ENCODE measurements around the gene PRC1. TPM values are rescaled to one million over a fixed set of nuclear protein-coding genes. Genes with fewer than 3 reads are reported as not detected.

The PRC1 gene
- total RNA-seq, 1 experiment from 2014 or later: 75.7 TPM

GRCh38 chr15:90989040-90989768 is 5.1 kb downstream of the PRC1 start:
- Mint-ChIP-seq H3K4me3 (no peak overlapping the region), H3K27ac (0 out of 7 replicates have a peak overlapping the region, but pooled peaks of 1 of the 3 experiments have one; percentile 27), H3K4me1 (peaks cover 26 to 31% of the 10 kb centered on the region in 2 experiments), H3K27me3 (ENCODE audit: low read depth) (peaks cover under 1% of the 10 kb centered on the region; the same call in 1 of the 2 replicates), H3K36me3 (ENCODE audit: insufficient read depth in 1 of 3, low read depth in 3 of 3) (peaks cover 4 to 13% (median 7%) of the 10 kb centered on the region in 3 experiments), H3K9me3 (peaks cover 0 to under 1% of the 10 kb centered on the region in 2 experiments; a peak in 2 of 5 replicates)
- H3K9me3 ChIP-seq (ENCODE audit: control insufficient read depth, low read depth, low read length): no peaks in the 10 kb centered on the region
- no peak overlapping the region for H4K8ac ChIP-seq (replicated peaks; ENCODE audit: insufficient read length, low read depth, low read length)
- H3K9ac ChIP-seq (ENCODE audit: extremely low read depth, insufficient read length, low read length): no peak overlapping the region
- H2BK120ac ChIP-seq (ENCODE audit: low read depth, low read length, poor library complexity, severe bottlenecking): no peak overlapping the region
- H3K23me2 ChIP-seq (ENCODE audit: insufficient read length, low read depth, low read length, poor library complexity, severe bottlenecking): peaks cover 3% of the 10 kb centered on the region
- no peak overlapping the region for H3T11ph ChIP-seq (ENCODE audit: low read length)
- H4K91ac ChIP-seq (ENCODE audit: insufficient read length, low read depth, low read length): no peak overlapping the region
- H2BK20ac ChIP-seq (ENCODE audit: low read depth, low read length, poor library complexity, severe bottlenecking): no peak overlapping the region
- no peak overlapping the region for H3K14ac ChIP-seq (ENCODE audit: insufficient read depth, low read length)
- no peak overlapping the region for H3K23ac ChIP-seq (ENCODE audit: insufficient read length, low read depth, low read length)
- WGBS (ENCODE audit: extremely low coverage, insufficient read length, low lambda C conversion rate): no CpG with 5 or more reads among the region's 7 CpGs
- H3K18ac ChIP-seq (ENCODE audit: insufficient read length, low read depth, low read length): no peak overlapping the region
- no peaks in the 10 kb centered on the region for H4K20me1 ChIP-seq (ENCODE audit: control insufficient read depth, insufficient read depth, insufficient read length)
- H4K5ac ChIP-seq (ENCODE audit: insufficient read length, low read depth, low read length): no peak overlapping the region
- no peak overlapping the region for H2BK15ac ChIP-seq (ENCODE audit: low read depth, low read length)
- H3K79me1 ChIP-seq (ENCODE audit: insufficient read depth, low read depth, low read length, poor library complexity, severe bottlenecking): peaks cover 17% of the 10 kb centered on the region
- TF ChIP-seq CTCF (conservative IDR thresholded peaks at IDR 0.05): no peak
- no peak overlapping the region for H2BK5ac ChIP-seq (ENCODE audit: insufficient read length, low read length)
- H3K27ac ChIP-seq (ENCODE audit: insufficient read length, low read depth, low read length): no peak overlapping the region
- no peaks in the 10 kb centered on the region for H3K4me1 ChIP-seq (ENCODE audit: insufficient read depth, low read length)
- H3K4me2 ChIP-seq (ENCODE audit: insufficient read depth, insufficient read length, low read length): no peak overlapping the region
- no peak overlapping the region for H3K56ac ChIP-seq (ENCODE audit: insufficient read length, low read depth, low read length)
- peaks cover 59% of the 10 kb centered on the region for H3K79me2 ChIP-seq (ENCODE audit: insufficient read depth, low read length)
- no peak overlapping the region for H2AFZ ChIP-seq (ENCODE audit: low read length)
- H2AK5ac ChIP-seq (ENCODE audit: insufficient read length, low read length): no peak overlapping the region
- H2BK12ac ChIP-seq (ENCODE audit: insufficient read length, low read depth, low read length): no peak overlapping the region
- H3K4ac ChIP-seq (ENCODE audit: low read depth, low read length): no peak overlapping the region
- DNase-seq: no peak
- no peaks in the 10 kb centered on the region for H3K27me3 ChIP-seq (ENCODE audit: insufficient read depth, low read length)

All from H9 (cell line).